ENCODE data around the gene NRCAM.
"Not testable (repeated sequence)": the region's sequence is repeated elsewhere in the genome, so short reads cannot be mapped to it uniquely, and the experiment has no call there.

The NRCAM gene

DNA sequence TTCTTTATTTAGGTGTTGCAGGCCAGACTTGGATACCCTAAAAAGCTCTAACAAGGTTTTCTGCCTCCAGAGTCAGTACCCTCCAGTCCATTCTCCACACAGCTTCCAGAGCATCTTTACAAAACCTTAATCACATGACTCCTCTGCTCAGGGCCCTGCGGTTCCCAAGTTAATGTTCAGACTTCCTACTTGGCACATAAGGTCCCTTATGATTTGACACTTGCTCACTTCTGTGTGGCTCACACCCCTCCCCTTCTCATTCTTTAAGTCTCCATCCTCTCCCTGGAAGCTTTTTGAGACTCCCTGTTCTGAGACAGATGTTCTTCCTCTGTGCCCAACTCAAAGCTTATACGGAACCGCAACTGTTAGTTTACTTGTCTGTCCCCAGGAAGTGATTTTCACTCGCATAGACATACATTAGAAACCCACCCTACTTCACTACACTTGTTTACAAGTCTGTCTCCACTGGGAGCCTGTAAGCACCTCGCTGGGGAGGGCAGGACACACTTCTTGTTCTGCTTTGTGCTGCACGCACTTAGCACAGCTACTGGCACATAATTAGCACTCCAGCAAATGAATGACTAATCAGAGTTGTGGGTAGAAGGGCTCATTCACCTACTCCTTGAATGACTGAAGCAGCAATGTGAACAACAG lies 171.8 kb downstream of the NRCAM start:
- H3K4me3 ChIP-seq (ENCODE audit: low read length), result no peak overlapping the region
- DNase-seq (ENCODE audit: low read depth), result no peak
- TF ChIP-seq, protein P1, sequence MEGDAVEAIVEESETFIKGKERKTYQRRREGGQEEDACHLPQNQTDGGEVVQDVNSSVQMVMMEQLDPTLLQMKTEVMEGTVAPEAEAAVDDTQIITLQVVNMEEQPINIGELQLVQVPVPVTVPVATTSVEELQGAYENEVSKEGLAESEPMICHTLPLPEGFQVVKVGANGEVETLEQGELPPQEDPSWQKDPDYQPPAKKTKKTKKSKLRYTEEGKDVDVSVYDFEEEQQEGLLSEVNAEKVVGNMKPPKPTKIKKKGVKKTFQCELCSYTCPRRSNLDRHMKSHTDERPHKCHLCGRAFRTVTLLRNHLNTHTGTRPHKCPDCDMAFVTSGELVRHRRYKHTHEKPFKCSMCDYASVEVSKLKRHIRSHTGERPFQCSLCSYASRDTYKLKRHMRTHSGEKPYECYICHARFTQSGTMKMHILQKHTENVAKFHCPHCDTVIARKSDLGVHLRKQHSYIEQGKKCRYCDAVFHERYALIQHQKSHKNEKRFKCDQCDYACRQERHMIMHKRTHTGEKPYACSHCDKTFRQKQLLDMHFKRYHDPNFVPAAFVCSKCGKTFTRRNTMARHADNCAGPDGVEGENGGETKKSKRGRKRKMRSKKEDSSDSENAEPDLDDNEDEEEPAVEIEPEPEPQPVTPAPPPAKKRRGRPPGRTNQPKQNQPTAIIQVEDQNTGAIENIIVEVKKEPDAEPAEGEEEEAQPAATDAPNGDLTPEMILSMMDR (conservative IDR thresholded peaks at IDR 0.05; ENCODE audit: low read depth, low read length), result no peak

DNA sequence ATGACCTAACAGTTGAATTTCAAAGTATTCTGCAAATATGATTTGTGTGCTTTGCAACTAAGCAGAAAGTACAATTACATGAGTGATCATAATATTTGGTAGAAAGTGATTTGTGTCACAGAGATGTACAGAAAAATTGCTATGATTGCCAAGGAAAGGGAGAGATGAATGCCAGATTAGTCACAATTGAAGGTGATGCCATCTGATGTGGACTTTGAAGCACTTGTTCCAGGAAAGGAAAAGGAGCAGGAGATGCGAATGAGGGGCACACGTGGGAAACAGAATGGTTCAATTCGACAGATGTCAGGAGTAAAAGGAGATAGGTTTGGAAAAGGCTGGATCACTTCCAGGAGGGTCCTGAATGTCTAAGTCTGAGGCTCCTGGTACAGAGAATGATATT lies 173.0 kb downstream of the NRCAM start:
- H3K4me3 ChIP-seq (ENCODE audit: low read length), result no peak overlapping the region
- TF ChIP-seq, protein P1 (conservative IDR thresholded peaks at IDR 0.05; ENCODE audit: low read depth, low read length), result no peak
- DNase-seq (ENCODE audit: low read depth), result no peak

DNA sequence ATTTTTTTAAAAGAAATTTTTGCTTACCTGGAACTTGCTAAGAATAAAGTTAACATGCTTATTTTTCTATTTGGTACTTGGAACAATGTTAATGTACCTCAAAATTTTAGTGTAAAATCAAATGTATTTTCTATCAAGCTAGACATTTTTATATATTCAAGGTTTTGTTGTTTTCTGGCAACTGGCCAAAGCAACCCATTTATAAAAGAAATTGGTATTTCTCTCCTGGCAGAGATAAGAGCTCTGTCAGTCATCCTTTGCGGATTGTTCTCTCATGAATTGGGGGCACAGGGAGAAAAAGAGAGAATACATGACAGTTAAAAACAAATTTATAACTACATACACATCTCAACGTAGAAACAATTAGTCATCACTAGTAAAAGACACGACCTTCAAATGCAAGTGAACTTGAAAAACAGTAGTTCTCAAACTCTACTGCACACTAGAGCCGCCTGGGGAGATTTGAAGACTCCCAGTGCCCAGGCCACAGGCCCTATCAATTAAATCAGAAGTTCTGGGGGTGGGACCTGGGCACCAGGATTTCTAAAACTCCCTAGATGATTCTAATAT lies 173.7 kb downstream of the NRCAM start:
- no peak for DNase-seq (ENCODE audit: low read depth)
- TF ChIP-seq, protein P1 (conservative IDR thresholded peaks at IDR 0.05; ENCODE audit: low read depth, low read length), result no peak

DNA sequence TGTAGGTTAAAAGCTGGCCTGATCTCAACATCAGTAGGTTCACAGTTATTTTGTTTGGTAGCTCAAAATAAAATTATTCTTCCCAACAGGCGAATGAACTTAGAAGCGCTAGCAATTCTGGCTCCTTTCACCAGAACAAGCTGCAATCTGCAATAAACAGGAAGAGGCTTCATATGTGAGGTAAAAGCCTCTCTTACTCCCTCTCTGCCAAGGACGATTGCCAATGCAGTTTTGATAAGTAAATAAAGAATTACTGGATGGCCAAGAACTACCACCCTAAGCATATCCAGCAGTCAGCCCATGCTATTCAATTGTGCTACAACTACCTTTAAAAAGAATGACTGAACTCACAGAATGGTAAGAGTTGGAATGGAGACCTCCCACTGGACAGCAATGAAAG lies 176.1 kb downstream of the NRCAM start:
- no peak for DNase-seq (ENCODE audit: low read depth)
- TF ChIP-seq, protein P1 (conservative IDR thresholded peaks at IDR 0.05; ENCODE audit: low read depth, low read length), result no peak
- no peak overlapping the region for H3K4me3 ChIP-seq (ENCODE audit: low read length)

More for the DNA sequence above, 173.7 kb downstream of the NRCAM start:
- no peak overlapping the region for H3K4me3 ChIP-seq (ENCODE audit: low read length)

DNA sequence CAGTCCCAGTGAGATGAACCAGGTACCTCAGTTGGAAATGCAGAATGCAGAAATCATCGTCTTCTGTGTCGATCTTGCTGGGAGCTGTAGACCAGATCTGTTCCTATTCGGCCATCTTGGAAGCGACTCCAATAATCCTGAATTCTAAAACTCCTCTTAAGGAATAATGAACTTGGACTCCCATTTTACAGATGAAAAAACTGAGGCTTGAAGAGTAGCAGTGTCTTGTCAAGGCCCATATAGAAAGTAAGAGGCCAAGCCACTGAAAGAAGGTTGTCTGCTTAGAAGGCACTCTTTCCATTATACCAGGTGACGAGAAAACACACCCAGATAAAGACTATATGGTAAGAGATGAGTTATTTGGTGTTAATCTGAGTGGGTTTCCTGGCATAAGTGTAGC lies 177.5 kb downstream of the NRCAM start:
- H3K4me3 ChIP-seq (ENCODE audit: low read length), result no peak overlapping the region
- DNase-seq (ENCODE audit: low read depth), result no peak
- TF ChIP-seq, protein P1 (conservative IDR thresholded peaks at IDR 0.05; ENCODE audit: low read depth, low read length), result no peak

DNA sequence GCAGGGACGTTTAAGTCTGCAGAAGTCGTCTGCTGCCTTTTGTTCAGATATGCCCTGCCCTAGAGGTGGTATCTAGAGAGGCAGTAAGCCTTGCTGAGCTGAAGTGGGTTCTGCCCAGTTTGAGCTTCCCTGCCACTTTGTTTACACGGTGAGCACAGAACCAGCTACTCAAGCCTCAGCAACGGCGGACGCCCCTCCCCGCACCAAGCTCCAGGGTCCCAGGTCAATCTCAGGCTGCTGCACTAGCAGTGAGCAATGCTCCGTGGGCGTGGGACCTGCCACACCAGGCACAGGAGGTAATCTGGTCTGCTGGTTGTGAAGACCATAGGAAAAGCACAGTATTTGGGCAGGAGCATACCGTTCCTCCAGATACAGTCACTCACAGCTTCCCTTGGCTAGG lies 178.0 kb downstream of the NRCAM start:
- TF ChIP-seq, protein P1 (conservative IDR thresholded peaks at IDR 0.05; ENCODE audit: low read depth, low read length), result no peak
- no peak for DNase-seq (ENCODE audit: low read depth)

DNA sequence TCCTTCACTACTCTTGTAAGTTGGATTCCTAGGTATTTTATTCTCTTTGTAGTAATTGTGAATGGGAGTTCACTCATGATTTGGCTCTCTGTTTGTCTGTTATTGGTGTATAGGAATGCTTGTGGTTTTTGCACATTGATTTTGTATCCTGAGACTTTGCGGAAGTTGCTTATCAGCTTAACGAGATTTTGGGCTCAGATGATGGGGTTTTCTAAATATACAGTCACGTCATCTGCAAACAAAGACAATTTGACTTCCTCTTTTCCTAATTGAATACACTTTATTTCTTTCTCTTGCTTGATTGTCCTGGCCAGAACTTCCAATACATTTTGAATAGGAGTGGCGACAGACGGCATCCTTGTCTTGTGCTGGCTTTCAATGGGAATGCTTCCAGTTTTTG lies 181.8 kb downstream of the NRCAM start:
- DNase-seq (ENCODE audit: low read depth); H3K4me3 ChIP-seq (ENCODE audit: low read length): not testable (repeated sequence)

More for the DNA sequence above, 178.0 kb downstream of the NRCAM start:
- no peak overlapping the region for H3K4me3 ChIP-seq (ENCODE audit: low read length)

DNA sequence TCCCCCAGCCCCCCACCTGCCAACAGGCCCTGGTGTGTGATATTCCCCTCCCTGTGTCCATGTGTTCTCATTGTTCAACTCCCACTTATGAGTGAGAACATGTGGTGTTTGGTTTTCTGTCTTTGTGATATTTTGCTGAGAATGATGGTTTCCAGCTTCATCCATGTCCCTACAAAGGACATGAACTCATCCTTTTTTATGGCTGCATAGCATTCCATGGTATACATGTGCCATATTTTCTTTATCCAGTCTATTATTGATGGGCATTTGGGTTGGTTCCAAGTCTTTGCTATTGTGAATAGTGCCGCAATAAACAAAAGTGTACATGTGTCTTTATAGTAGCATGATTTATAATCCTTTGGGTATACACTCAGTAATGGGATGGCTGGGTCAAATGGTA lies 183.3 kb downstream of the NRCAM start:
- not testable (repeated sequence) for DNase-seq (ENCODE audit: low read depth); H3K4me3 ChIP-seq (ENCODE audit: low read length)

Measured in retinal pigment epithelial cell (primary cell).